Activated CD4-positive, alpha-beta T cell treated with anti-CD3 and anti-CD28 coated beads for 1 hour (primary cell): Measurements from ENCODE around the gene GAS7.
"Not testable (repeated sequence)": the region's sequence is repeated elsewhere in the genome, so short reads cannot be mapped to it uniquely, and the experiment has no call there.

ENCODE experiments used
- DNase-seq: peaks from one replicate; pipeline ENCODE4 v3.0.0-alpha.2; 2020

GAS7 gene

DNA sequence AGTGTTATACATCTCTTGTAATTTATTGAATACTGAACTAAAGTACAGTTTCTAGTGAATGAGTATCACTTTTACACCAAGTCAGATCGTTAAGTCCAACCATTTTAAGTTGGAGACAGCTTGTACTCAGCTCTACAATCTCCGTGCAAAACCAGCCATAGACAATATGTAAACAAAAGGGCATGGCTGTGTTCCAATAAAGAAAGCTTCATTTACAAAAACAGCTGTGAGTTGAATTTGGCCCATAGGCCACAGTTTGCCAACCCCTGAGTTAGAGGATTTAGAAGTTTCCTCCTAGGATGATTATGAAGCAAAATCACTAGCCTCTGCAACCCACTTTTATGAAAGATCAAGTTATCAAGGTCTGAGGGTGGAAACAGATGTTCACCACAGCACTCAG is 187.7 kb downstream of the GAS7 start:
- no peak for DNase-seq

- no peak for DNase-seq
Observed at GRCh38 chr17:10003705-10004104, 194.7 kb downstream of the GAS7 start.

DNA sequence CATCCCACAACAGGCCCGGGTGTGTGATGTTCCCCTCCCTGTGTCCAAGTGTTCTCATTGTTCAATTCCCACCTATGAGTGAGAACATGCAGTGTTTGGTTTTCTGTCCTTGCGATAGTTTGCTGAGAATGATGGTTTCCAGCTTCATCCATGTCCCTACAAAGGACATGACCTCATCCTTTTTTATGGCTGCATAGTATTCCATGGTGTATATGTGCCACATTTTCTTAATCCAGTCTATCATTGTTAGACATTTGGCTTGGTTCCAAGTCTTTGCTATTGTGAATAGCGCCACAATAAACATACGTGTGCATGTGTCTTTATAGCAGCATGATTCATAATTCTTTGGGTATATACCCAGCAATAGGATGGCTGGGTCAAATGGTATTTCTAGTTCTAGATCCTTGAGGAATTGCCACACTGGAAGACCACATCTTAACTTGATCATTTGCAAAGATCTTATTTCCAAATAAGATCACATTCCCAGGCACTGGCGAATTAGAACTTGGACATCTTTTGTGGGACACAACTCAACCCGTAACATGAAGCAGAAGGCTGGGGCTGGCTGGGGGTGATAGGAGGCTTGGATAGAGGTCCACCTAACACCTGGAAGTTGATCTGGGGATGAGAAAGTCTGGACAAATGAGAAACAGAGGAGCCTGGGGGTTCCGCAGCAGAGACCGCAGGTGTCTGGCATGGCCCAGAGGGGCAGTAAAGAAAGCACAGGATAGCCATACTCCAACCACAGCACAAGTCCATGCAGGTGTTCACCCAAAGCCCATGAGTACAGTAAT is 195.6 kb downstream of the GAS7 start:
- DNase-seq: not testable (repeated sequence)

GRCh38 chr17:10001306-10001873 is 197.0 kb downstream of the GAS7 start:
- DNase-seq: no peak

GRCh38 chr17:9999919-10000695 is 198.3 kb downstream of the GAS7 start:
- DNase-seq: no peak

- no peak for DNase-seq
Observed at GRCh38 chr17:9998060-9998459, 200.3 kb downstream of the GAS7 start.

DNA sequence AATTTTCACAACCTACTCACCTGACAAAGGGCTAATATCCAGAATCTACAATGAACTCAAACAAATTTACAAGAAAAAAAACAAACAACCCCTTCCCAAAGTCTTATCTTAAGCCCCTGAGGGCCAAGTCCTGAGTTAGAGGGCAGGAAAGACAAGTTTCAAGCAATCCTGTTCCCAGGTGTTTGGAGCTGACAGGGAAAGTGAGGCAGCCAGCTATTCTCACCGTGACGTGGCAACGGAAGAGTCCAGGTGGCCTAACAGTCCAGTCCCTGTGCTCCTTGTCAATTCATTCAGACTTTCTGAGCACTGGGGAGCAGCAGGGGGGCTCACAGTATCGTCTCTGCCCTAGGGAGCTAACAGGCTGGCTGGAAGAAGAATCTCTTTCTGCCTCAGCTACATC is 203.6 kb downstream of the GAS7 start:
- no peak for DNase-seq

DNA sequence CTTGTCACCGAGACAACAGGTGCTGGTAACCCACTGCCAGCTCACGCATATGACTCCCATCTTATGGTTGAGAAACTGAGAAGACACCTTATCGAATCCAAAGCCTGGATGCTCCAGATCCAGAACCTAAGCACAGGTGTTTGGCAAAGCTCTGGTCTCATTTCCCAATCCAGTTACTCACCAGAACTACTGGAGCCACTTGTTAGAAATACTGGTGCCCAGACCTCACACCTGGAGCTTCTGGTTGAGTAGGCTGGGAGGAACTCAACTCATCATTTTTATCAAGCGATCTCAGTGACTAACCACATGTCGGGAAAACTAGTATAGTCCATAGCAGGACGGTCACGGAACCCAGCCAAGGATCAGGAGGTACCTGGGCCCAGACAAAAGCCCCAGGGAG is 206.6 kb downstream of the GAS7 start:
- no peak for DNase-seq

- DNase-seq: no peak
Observed at GRCh38 chr17:9991351-9991750, 207.1 kb downstream of the GAS7 start.

- DNase-seq: no peak
Observed at GRCh38 chr17:9987779-9988585, 210.4 kb downstream of the GAS7 start.

GRCh38 chr17:9986754-9987382 is 211.5 kb downstream of the GAS7 start:
- no peak for DNase-seq

- DNase-seq: no peak
Observed at GRCh38 chr17:9985646-9986045, 212.8 kb downstream of the GAS7 start.

- no peak for DNase-seq
Observed at GRCh38 chr17:9984768-9985167, 213.6 kb downstream of the GAS7 start.

DNA sequence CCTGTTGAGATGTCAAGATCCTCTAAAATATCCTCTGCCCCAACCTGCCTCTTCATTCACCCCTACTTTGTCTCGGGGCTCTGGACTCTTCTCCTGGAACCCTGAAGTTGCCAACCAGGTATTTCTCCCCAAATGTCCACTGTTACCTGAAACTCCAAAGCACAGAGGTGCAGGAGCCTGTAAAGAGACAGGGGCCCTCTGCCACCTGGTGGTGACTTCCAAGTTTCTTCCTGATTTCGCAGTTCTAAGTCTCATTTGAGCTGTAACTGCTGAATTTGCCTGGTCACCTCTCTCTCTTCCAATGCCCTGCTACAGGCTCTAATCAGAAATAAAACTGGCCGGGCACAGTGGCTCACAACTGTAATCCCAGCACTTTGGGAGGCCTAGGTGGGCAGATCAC is 216.2 kb downstream of the GAS7 start:
- no peak for DNase-seq

GRCh38 chr17:9981344-9981915 is 217.0 kb downstream of the GAS7 start:
- no peak for DNase-seq

GRCh38 chr17:9979463-9979995 is 218.9 kb downstream of the GAS7 start:
- DNase-seq: no peak

GRCh38 chr17:9977180-9977575 is 221.2 kb downstream of the GAS7 start:
- DNase-seq: no peak

- DNase-seq: no peak
Observed at GRCh38 chr17:9976283-9977179, 221.9 kb downstream of the GAS7 start.

DNA sequence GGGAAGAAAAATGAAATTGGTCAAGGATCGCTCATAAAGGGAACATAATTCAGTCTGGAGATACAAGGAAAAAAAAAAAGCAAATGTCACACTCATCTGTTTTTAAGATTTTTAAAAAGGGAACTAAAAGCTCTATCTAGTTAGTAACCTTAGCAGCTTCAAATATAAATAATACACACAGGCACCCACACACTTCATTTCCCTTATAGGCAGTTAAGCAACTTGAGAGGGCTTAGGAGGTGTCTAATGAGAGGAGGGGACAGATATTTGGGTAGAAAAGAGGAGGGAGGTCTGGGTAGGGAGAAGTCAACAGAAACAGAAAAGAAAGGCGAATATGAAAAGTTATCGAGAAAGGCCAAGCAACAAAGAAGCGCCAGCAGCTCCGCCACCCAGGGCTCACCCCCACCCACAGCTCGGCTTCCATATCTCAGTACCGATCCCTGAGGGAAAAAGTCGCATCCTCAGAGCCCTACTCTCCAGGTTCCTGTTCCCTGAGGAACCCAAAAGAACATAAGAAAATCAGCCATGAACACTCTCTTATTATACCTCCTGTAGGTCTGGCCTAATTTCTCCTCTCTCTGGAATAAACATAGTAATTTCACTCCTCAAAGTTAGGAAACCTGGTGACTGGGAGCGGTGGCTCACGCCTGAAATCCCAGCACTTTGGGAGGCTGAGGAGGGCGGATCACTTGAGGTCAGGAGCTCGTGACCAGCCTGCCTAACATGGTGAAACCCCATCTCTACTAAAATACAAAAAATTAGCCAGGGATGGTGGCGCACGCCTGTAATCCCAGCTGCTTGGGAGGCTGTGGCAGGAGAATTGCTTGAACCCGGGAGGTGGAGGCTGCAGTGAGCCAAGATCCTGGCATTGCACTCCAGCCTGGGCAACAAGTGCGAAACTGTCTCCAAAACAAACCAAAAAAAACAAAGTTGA is 223.7 kb downstream of the GAS7 start:
- no peak for DNase-seq
